ENCODE measurements around the gene SELP.

Gene SELP

GRCh38 chr1:169630006-169630405 lies at the start of gene SELP:
SELP (minus strand) TSS chr1:169630124; CDS start chr1:169630074, 50 bp downstream.
- H3K9me3 ChIP-seq (ENCODE audit: insufficient read depth, low read depth, low read length), result peaks cover 17% of the 10 kb centered on the region
- H3K4me2 ChIP-seq (ENCODE audit: low read depth, low read length, poor library complexity, severe bottlenecking), result peak within 1 kb of the TSS; percentile 46
- H3K9me2 ChIP-seq (replicated peaks; ENCODE audit: low read depth, low read length), result no peaks in the 10 kb centered on the region
- no peaks in the 10 kb centered on the region for H4K20me1 ChIP-seq (ENCODE audit: insufficient read depth, low read length, poor library complexity, severe bottlenecking)
- peaks cover 7% of the 10 kb centered on the region; the same call in 1 of the 2 replicates for H3F3A ChIP-seq (ENCODE audit: low read depth)
- H3K79me2 ChIP-seq (ENCODE audit: insufficient read depth, low read length), result no peaks in the 10 kb centered on the region
- peaks cover 49% of the 10 kb centered on the region for H3K4me1 ChIP-seq (ENCODE audit: insufficient read depth, low read length, poor library complexity, severe bottlenecking)
- no peaks in the 10 kb centered on the region for H3K27me3 ChIP-seq (ENCODE audit: insufficient read depth, low read length, poor library complexity, severe bottlenecking)
- H3K9ac ChIP-seq (ENCODE audit: low read depth, low read length, poor library complexity, severe bottlenecking), result peak within 1 kb of the TSS; percentile 54
- H3K4me3 ChIP-seq (ENCODE audit: low read length, poor library complexity, severe bottlenecking), result no peak within 1 kb of the TSS
- TF ChIP-seq EZH2phosphoT487 (IDR thresholded peaks at IDR 0.05; ENCODE audit: borderline replicate concordance) (no peak), CTCF (conservative IDR thresholded peaks at IDR 0.05; ENCODE audit: low read length) (no peak)
- no peak within 1 kb of the TSS for H2AFZ ChIP-seq (ENCODE audit: low read length)
- H3K36me3 ChIP-seq (ENCODE audit: insufficient read depth, low read length), result no peaks in the 10 kb centered on the region

- H3K9me3 ChIP-seq (ENCODE audit: insufficient read depth, low read depth, low read length), result no peaks in the 10 kb centered on the region
- no peaks in the 10 kb centered on the region for H3K36me3 ChIP-seq (ENCODE audit: insufficient read depth, low read length)
- H3K27me3 ChIP-seq (ENCODE audit: insufficient read depth, low read length, poor library complexity, severe bottlenecking), result no peaks in the 10 kb centered on the region
- no peaks in the 10 kb centered on the region for H3K9me2 ChIP-seq (replicated peaks; ENCODE audit: low read depth, low read length)
- peaks cover 59% of the 10 kb centered on the region for H3K4me1 ChIP-seq (ENCODE audit: insufficient read depth, low read length, poor library complexity, severe bottlenecking)
- H3K79me2 ChIP-seq (ENCODE audit: insufficient read depth, low read length), result no peaks in the 10 kb centered on the region
- no peak overlapping the region for H3K4me3 ChIP-seq (ENCODE audit: low read length, poor library complexity, severe bottlenecking)
- H4K20me1 ChIP-seq (ENCODE audit: insufficient read depth, low read length, poor library complexity, severe bottlenecking), result no peaks in the 10 kb centered on the region
- no peak overlapping the region for H2AFZ ChIP-seq (ENCODE audit: low read length)
- TF ChIP-seq CTCF (conservative IDR thresholded peaks at IDR 0.05; ENCODE audit: low read length), result no peak
- no peak for TF ChIP-seq EZH2phosphoT487 (IDR thresholded peaks at IDR 0.05; ENCODE audit: borderline replicate concordance)
- H3K9ac ChIP-seq (ENCODE audit: low read depth, low read length, poor library complexity, severe bottlenecking), result no peak overlapping the region
- no peaks in the 10 kb centered on the region for H3F3A ChIP-seq (ENCODE audit: low read depth)
- no peak overlapping the region for H3K4me2 ChIP-seq (ENCODE audit: low read depth, low read length, poor library complexity, severe bottlenecking)
Observed at GRCh38 chr1:169679692-169680091, 49.8 kb upstream of the SELP start.

GRCh38 chr1:169676001-169676400 lies 46.1 kb upstream of the SELP start:
- Histone ChIP-seq H3K36me3 (ENCODE audit: insufficient read depth, low read length) (no peaks in the 10 kb centered on the region; the same call in 1 of the 2 replicates), H3K79me2 (ENCODE audit: insufficient read depth, low read length) (no peaks in the 10 kb centered on the region), H3K4me2 (ENCODE audit: low read depth, low read length, poor library complexity, severe bottlenecking) (peak overlapping the region; percentile 61), H3K4me1 (ENCODE audit: insufficient read depth, low read length, poor library complexity, severe bottlenecking) (peaks cover 61% of the 10 kb centered on the region), H3K9ac (ENCODE audit: low read depth, low read length, poor library complexity, severe bottlenecking) (peak overlapping the region; percentile 53), H4K20me1 (ENCODE audit: insufficient read depth, low read length, poor library complexity, severe bottlenecking) (no peaks in the 10 kb centered on the region), H3K9me2 (replicated peaks; ENCODE audit: low read depth, low read length) (no peaks in the 10 kb centered on the region), H2AFZ (ENCODE audit: low read length) (peak overlapping the region; percentile 40; the same call in 1 of the 2 replicates), H3K27me3 (ENCODE audit: insufficient read depth, low read length, poor library complexity, severe bottlenecking) (no peaks in the 10 kb centered on the region), H3F3A (ENCODE audit: low read depth) (peaks cover 10% of the 10 kb centered on the region), H3K4me3 (ENCODE audit: low read length, poor library complexity, severe bottlenecking) (peak overlapping the region; percentile 14), H3K9me3 (ENCODE audit: insufficient read depth, low read depth, low read length) (peaks cover 10% of the 10 kb centered on the region; the same call in 1 of the 2 replicates)
- TF ChIP-seq CTCF (conservative IDR thresholded peaks at IDR 0.05; ENCODE audit: low read length), result no peak
- no peak for TF ChIP-seq EZH2phosphoT487 (IDR thresholded peaks at IDR 0.05; ENCODE audit: borderline replicate concordance)
